ENCODE data around the gene MYO5B.

MYO5B gene

DNA sequence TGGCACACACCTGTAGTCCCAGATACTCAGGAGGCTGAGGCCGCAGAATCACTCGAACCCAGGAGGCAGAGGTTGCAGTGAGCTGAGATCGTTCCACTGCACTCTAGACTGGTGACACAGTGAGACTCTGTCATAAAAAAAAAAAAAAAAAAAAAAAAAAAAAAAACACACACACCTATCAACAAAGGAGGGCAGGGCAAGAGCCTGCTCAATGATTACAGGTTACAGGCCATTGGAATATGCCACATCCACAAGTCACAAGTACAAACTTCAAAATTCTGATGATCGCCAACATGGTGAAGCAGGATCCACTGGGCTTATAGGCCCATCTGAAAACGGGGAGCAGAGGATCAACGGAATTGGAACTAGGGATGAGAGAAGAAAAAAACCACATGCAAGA is 6.3 kb downstream of the MYO5B start:
- no peak for TF ChIP-seq EZH2phosphoT487 (conservative IDR thresholded peaks at IDR 0.05; ENCODE audit: low read length)
- TF ChIP-seq, protein P1, sequence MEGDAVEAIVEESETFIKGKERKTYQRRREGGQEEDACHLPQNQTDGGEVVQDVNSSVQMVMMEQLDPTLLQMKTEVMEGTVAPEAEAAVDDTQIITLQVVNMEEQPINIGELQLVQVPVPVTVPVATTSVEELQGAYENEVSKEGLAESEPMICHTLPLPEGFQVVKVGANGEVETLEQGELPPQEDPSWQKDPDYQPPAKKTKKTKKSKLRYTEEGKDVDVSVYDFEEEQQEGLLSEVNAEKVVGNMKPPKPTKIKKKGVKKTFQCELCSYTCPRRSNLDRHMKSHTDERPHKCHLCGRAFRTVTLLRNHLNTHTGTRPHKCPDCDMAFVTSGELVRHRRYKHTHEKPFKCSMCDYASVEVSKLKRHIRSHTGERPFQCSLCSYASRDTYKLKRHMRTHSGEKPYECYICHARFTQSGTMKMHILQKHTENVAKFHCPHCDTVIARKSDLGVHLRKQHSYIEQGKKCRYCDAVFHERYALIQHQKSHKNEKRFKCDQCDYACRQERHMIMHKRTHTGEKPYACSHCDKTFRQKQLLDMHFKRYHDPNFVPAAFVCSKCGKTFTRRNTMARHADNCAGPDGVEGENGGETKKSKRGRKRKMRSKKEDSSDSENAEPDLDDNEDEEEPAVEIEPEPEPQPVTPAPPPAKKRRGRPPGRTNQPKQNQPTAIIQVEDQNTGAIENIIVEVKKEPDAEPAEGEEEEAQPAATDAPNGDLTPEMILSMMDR (IDR thresholded peaks at IDR 0.05; ENCODE audit: insufficient read depth, low read length, poor library complexity, severe bottlenecking) = no peak
- no peak overlapping the region for H2AFZ ChIP-seq (ENCODE audit: low read depth, low read length, severe bottlenecking)
- no peaks in the 10 kb centered on the region for H4K20me1 ChIP-seq (ENCODE audit: low read depth, low read length)
- no peaks in the 10 kb centered on the region for H3K9me2 ChIP-seq (replicated peaks; ENCODE audit: insufficient read depth, low read length)
- H3K79me2 ChIP-seq (ENCODE audit: insufficient read depth, low read length) = no peaks in the 10 kb centered on the region
- H3F3A ChIP-seq (ENCODE audit: insufficient read depth) = no peaks in the 10 kb centered on the region
- no peaks in the 10 kb centered on the region for H3K27me3 ChIP-seq (ENCODE audit: low read length)
- H3K27ac ChIP-seq (ENCODE audit: low read depth, low read length) = no peak overlapping the region
- no peaks in the 10 kb centered on the region for H3K36me3 ChIP-seq (ENCODE audit: low read length)
- no peak overlapping the region for H3K4me3 ChIP-seq (ENCODE audit: insufficient read depth, low read length, poor library complexity, severe bottlenecking)
- H3K9ac ChIP-seq (ENCODE audit: low read length) = no peak overlapping the region
- no peak overlapping the region for H3K4me2 ChIP-seq (ENCODE audit: low read depth, low read length, poor library complexity, severe bottlenecking)
- H3K9me3 ChIP-seq (ENCODE audit: insufficient read depth, low read length) = no peaks in the 10 kb centered on the region

DNA sequence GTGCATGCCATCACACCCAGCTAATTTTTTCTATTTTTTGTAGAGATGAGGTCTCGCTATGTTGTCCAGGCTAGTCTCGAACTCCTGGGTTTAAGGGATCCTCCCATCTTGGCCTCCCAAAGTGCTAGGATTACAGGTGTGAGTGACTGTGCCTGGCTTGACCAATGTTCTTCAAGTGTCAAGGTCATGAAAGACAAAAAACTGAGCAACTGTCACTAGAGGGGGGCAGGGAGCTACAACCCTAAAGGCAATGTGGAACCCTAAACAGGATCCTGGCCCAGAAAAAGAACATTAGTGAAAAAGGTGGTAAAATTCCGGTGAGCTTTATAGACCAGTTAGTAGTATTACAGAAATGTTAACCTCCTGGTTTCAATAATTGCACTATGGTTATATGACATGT is 7.3 kb downstream of the MYO5B start:
- TF ChIP-seq EZH2phosphoT487 (conservative IDR thresholded peaks at IDR 0.05; ENCODE audit: low read length) = no peak
- TF ChIP-seq, protein P1 (IDR thresholded peaks at IDR 0.05; ENCODE audit: insufficient read depth, low read length, poor library complexity, severe bottlenecking) = no peak
- Histone ChIP-seq H3K4me3 (ENCODE audit: insufficient read depth, low read length, poor library complexity, severe bottlenecking) (no peak overlapping the region), H2AFZ (ENCODE audit: low read depth, low read length, severe bottlenecking) (no peak overlapping the region), H3F3A (ENCODE audit: insufficient read depth) (no peaks in the 10 kb centered on the region), H3K9me3 (ENCODE audit: insufficient read depth, low read length) (no peaks in the 10 kb centered on the region), H3K79me2 (ENCODE audit: insufficient read depth, low read length) (no peaks in the 10 kb centered on the region), H4K20me1 (ENCODE audit: low read depth, low read length) (no peaks in the 10 kb centered on the region), H3K9ac (ENCODE audit: low read length) (no peak overlapping the region), H3K4me2 (ENCODE audit: low read depth, low read length, poor library complexity, severe bottlenecking) (no peak overlapping the region), H3K36me3 (ENCODE audit: low read length) (no peaks in the 10 kb centered on the region), H3K9me2 (replicated peaks; ENCODE audit: insufficient read depth, low read length) (no peaks in the 10 kb centered on the region), H3K27ac (ENCODE audit: low read depth, low read length) (no peak overlapping the region), H3K27me3 (ENCODE audit: low read length) (no peaks in the 10 kb centered on the region)

DNA sequence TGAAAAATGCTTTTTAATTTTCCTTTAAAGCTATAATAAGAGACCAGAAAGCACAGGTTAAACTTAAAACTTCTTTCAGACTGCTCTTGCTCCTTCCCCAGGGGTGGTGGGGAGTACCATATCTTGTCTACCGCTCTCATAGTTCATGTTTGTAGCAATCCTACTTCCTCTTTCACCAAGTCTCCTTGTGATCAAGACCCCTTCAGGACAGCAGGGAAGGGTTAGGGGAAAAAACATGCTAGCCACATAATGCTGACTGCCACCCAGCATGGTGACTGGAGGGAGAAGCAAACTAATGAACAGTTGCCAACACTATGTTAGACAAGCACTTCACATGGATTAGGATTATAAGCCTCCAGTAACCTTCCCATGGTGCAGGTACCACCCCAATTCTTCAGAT is 8.6 kb downstream of the MYO5B start:
- Histone ChIP-seq H2AFZ (ENCODE audit: low read depth, low read length, severe bottlenecking) (no peak overlapping the region), H3K79me2 (ENCODE audit: insufficient read depth, low read length) (no peaks in the 10 kb centered on the region), H3K4me2 (ENCODE audit: low read depth, low read length, poor library complexity, severe bottlenecking) (no peak overlapping the region), H4K20me1 (ENCODE audit: low read depth, low read length) (no peaks in the 10 kb centered on the region), H3K27ac (ENCODE audit: low read depth, low read length) (no peak overlapping the region), H3K9ac (ENCODE audit: low read length) (no peak overlapping the region), H3K9me2 (replicated peaks; ENCODE audit: insufficient read depth, low read length) (no peaks in the 10 kb centered on the region), H3K9me3 (ENCODE audit: insufficient read depth, low read length) (no peaks in the 10 kb centered on the region), H3F3A (ENCODE audit: insufficient read depth) (no peaks in the 10 kb centered on the region), H3K27me3 (ENCODE audit: low read length) (no peaks in the 10 kb centered on the region), H3K4me3 (ENCODE audit: insufficient read depth, low read length, poor library complexity, severe bottlenecking) (no peak overlapping the region), H3K36me3 (ENCODE audit: low read length) (no peaks in the 10 kb centered on the region)
- no peak for TF ChIP-seq EZH2phosphoT487 (conservative IDR thresholded peaks at IDR 0.05; ENCODE audit: low read length)
- TF ChIP-seq, protein P1 (IDR thresholded peaks at IDR 0.05; ENCODE audit: insufficient read depth, low read length, poor library complexity, severe bottlenecking) = no peak
